ENCODE data around the gene SLC35D1. TPM values are rescaled to one million over a fixed set of nuclear protein-coding genes. Genes with fewer than 3 reads are reported as not detected.
"Not testable (repeated sequence)": the region's sequence is repeated elsewhere in the genome, so short reads cannot be mapped to it uniquely, and the experiment has no call there.

SLC35D1 gene
- total and polyA plus RNA-seq, 2 experiments from 2014 or later = 14.3 to 40.2 TPM

DNA sequence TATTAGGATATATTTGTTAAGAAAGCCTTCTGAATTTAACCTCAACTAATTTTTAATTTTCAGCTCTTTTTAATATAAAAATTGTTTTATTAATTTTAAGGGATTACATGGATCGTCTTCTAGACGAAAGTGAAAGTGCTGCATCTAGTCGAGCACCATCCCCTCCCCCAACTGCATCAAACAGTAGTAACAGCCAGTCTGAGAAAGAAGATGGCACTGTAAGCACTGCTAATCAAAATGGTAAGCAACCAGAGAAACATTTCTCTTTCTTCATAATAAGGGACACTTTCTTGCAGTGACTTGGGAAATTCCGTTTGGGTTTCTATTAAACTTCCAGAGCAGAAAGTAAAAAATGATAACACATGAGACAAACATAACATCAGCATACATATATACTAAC is 72.3 kb downstream of the SLC35D1 start:
- Histone ChIP-seq H3K36me3 (replicated peaks; ENCODE audit: insufficient read depth, low read depth) (no peaks in the 10 kb centered on the region), H2AFZ (no peak overlapping the region), H3K79me2 (no peaks in the 10 kb centered on the region), H3K4me2 (no peak overlapping the region), H3K27ac (no peak overlapping the region), H4K20me1 (ENCODE audit: insufficient read depth, poor library complexity, severe bottlenecking) (no peaks in the 10 kb centered on the region), H3K9me3 (ENCODE audit: low read depth) (no peaks in the 10 kb centered on the region), H3K4me3 (no peak overlapping the region), H3K9me2 (replicated peaks; ENCODE audit: insufficient read depth) (no peaks in the 10 kb centered on the region), H3K27me3 (no peaks in the 10 kb centered on the region), H3K4me1 (ENCODE audit: insufficient read depth) (no peaks in the 10 kb centered on the region)
- DNase-seq (ENCODE audit: low spot score) = no peak
- WGBS (ENCODE audit: low lambda C conversion rate, missing lambda C conversion rate) = 97% methylated on average over 4 of the region's 4 CpGs
- TF ChIP-seq EZH2 (IDR thresholded peaks at IDR 0.05; ENCODE audit: borderline replicate concordance) (no peak), EZH2phosphoT487 (IDR thresholded peaks at IDR 0.05; ENCODE audit: low read depth, severe bottlenecking, unreplicated experiment) (no peak)
- TF ChIP-seq, protein P1, sequence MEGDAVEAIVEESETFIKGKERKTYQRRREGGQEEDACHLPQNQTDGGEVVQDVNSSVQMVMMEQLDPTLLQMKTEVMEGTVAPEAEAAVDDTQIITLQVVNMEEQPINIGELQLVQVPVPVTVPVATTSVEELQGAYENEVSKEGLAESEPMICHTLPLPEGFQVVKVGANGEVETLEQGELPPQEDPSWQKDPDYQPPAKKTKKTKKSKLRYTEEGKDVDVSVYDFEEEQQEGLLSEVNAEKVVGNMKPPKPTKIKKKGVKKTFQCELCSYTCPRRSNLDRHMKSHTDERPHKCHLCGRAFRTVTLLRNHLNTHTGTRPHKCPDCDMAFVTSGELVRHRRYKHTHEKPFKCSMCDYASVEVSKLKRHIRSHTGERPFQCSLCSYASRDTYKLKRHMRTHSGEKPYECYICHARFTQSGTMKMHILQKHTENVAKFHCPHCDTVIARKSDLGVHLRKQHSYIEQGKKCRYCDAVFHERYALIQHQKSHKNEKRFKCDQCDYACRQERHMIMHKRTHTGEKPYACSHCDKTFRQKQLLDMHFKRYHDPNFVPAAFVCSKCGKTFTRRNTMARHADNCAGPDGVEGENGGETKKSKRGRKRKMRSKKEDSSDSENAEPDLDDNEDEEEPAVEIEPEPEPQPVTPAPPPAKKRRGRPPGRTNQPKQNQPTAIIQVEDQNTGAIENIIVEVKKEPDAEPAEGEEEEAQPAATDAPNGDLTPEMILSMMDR (IDR thresholded peaks at IDR 0.05; ENCODE audit: poor library complexity) = no peak

GRCh38 chr1:66980745-66981367 is 73.1 kb downstream of the SLC35D1 start:
- Histone ChIP-seq H4K20me1 (ENCODE audit: insufficient read depth, poor library complexity, severe bottlenecking) (no peaks in the 10 kb centered on the region), H3K36me3 (replicated peaks; ENCODE audit: insufficient read depth, low read depth) (no peaks in the 10 kb centered on the region), H3K79me2 (no peaks in the 10 kb centered on the region), H3K9me2 (replicated peaks; ENCODE audit: insufficient read depth) (no peaks in the 10 kb centered on the region), H2AFZ (no peak overlapping the region), H3K27me3 (no peaks in the 10 kb centered on the region), H3K4me3 (no peak overlapping the region), H3K9me3 (ENCODE audit: low read depth) (no peaks in the 10 kb centered on the region), H3K4me1 (ENCODE audit: insufficient read depth) (no peaks in the 10 kb centered on the region), H3K4me2 (no peak overlapping the region), H3K27ac (no peak overlapping the region)
- DNase-seq (ENCODE audit: low spot score) = no peak
- 92% methylated on average over 1 of the region's 1 CpG for WGBS (ENCODE audit: low lambda C conversion rate, missing lambda C conversion rate)
- no peak for TF ChIP-seq EZH2 (IDR thresholded peaks at IDR 0.05; ENCODE audit: borderline replicate concordance)
- no peak for TF ChIP-seq EZH2phosphoT487 (IDR thresholded peaks at IDR 0.05; ENCODE audit: low read depth, severe bottlenecking, unreplicated experiment)

GRCh38 chr1:66979621-66980020 is 74.3 kb downstream of the SLC35D1 start:
- not testable (repeated sequence) for H4K20me1 ChIP-seq (ENCODE audit: insufficient read depth, poor library complexity, severe bottlenecking); H3K4me2 ChIP-seq; H3K9me3 ChIP-seq (ENCODE audit: low read depth); H3K79me2 ChIP-seq; H3K36me3 ChIP-seq (replicated peaks; ENCODE audit: insufficient read depth, low read depth); H3K9me2 ChIP-seq (replicated peaks; ENCODE audit: insufficient read depth); H3K27ac ChIP-seq; H2AFZ ChIP-seq; H3K4me1 ChIP-seq (ENCODE audit: insufficient read depth); H3K4me3 ChIP-seq; H3K27me3 ChIP-seq; DNase-seq (ENCODE audit: low spot score)
- over 99% methylated on average over 11 of the region's 11 CpGs for whole genome bisulfite sequencing (ENCODE audit: low lambda C conversion rate, missing lambda C conversion rate)

DNA sequence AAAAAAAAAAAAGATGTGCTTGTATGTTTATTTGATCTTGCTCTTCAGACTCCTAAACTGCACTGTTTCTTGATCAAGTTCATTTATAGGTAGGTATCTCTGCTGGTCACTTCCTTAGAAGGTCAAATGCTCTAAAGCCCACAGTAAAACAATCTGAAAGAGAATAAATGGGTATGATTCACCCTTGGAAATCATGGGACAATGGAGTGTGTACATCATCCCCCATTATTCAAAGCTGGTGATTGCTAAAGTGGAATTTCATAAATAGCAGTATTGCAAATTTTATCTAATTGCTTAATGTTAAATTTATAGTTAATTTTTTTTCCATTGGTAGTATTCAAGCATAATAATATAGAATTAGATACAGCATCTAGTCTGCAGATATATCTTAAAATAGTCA is 75.7 kb downstream of the SLC35D1 start:
- Histone ChIP-seq H2AFZ (no peak overlapping the region), H3K27me3 (no peaks in the 10 kb centered on the region), H3K4me2 (no peak overlapping the region), H4K20me1 (ENCODE audit: insufficient read depth, poor library complexity, severe bottlenecking) (no peaks in the 10 kb centered on the region), H3K4me1 (ENCODE audit: insufficient read depth) (no peaks in the 10 kb centered on the region), H3K27ac (no peak overlapping the region), H3K79me2 (no peaks in the 10 kb centered on the region), H3K9me2 (replicated peaks; ENCODE audit: insufficient read depth) (no peaks in the 10 kb centered on the region), H3K4me3 (no peak overlapping the region), H3K36me3 (replicated peaks; ENCODE audit: insufficient read depth, low read depth) (no peaks in the 10 kb centered on the region), H3K9me3 (ENCODE audit: low read depth) (no peaks in the 10 kb centered on the region)
- no peak for TF ChIP-seq EZH2phosphoT487 (IDR thresholded peaks at IDR 0.05; ENCODE audit: low read depth, severe bottlenecking, unreplicated experiment)
- no peak for TF ChIP-seq EZH2 (IDR thresholded peaks at IDR 0.05; ENCODE audit: borderline replicate concordance)
- TF ChIP-seq, protein P1 (IDR thresholded peaks at IDR 0.05; ENCODE audit: poor library complexity) = no peak
- no peak for DNase-seq (ENCODE audit: low spot score)

All from hepatocyte (in vitro differentiated cells).